HepG2 (cell line): ENCODE measurements around the gene UTP25. TPM values are rescaled to one million over a fixed set of nuclear protein-coding genes. Genes with fewer than 3 reads are reported as not detected.

Experiments used
- FOSL1 ChIP-seq: sonication (generic); formaldehyde crosslinking; IDR thresholded peaks from 2 replicates; pipeline ENCODE4 v1.9.0; 2021; ENCODE audit warnings: missing genetic modification reagents, borderline replicate concordance
- HNRNPLL ChIP-seq: fragments of 200-400 bp; formaldehyde crosslinking; IDR thresholded peaks from 2 replicates; pipeline ENCODE4 v1.6.1; 2017; ENCODE audit warnings: mild to moderate bottlenecking, low read depth, low read length; ENCODE audit not compliant: poor library complexity, severe bottlenecking
- HOXA7 ChIP-seq: sonication (generic); formaldehyde crosslinking; IDR thresholded peaks from 2 replicates; pipeline ENCODE4 v1.8.1; 2022; ENCODE audit warnings: mild to moderate bottlenecking, missing genetic modification reagents, moderate library complexity
- KLF11 ChIP-seq: IDR thresholded peaks from 2 replicates; pipeline ENCODE4 v1.6.1; 2016; ENCODE audit warnings: missing compliant biosample characterization
- MTF1 ChIP-seq: sonication (generic); formaldehyde crosslinking; IDR thresholded peaks from 2 replicates; pipeline ENCODE4 v1.5.0; 2020; ENCODE audit warnings: missing genetic modification reagents
- NR3C1 ChIP-seq: sonication (generic); formaldehyde crosslinking; IDR thresholded peaks from 2 replicates; pipeline ENCODE4 v1.4.0; 2020; ENCODE audit warnings: missing genetic modification reagents
- PAWR ChIP-seq: sonication (generic); formaldehyde crosslinking; IDR thresholded peaks from 2 replicates; pipeline ENCODE4 v1.4.0; 2020; ENCODE audit warnings: missing genetic modification reagents, mild to moderate bottlenecking, borderline replicate concordance
- ZKSCAN1 ChIP-seq: fragments of 150-350 bp; IDR thresholded peaks from 2 replicates; pipeline ENCODE4 v1.6.1; 2014; ENCODE audit warnings: low read length
- ZNF33A ChIP-seq: sonication (generic); formaldehyde crosslinking; IDR thresholded peaks from 2 replicates; pipeline ENCODE4 v1.5.1; 2020; ENCODE audit warnings: missing genetic modification reagents, mild to moderate bottlenecking, moderate library complexity, borderline replicate concordance
- ZNF354B ChIP-seq: sonication (generic); formaldehyde crosslinking; IDR thresholded peaks from 2 replicates; pipeline ENCODE4 v1.8.0; 2022; ENCODE audit warnings: mild to moderate bottlenecking, missing genetic modification reagents
- ZNF367 ChIP-seq: sonication (generic); formaldehyde crosslinking; IDR thresholded peaks from 2 replicates; pipeline ENCODE4 v1.4.0; 2020; ENCODE audit warnings: missing genetic modification reagents, borderline replicate concordance
- ZNF713 ChIP-seq: sonication (generic); formaldehyde crosslinking; IDR thresholded peaks from 2 replicates; pipeline ENCODE4 v1.4.0; 2020; ENCODE audit warnings: mild to moderate bottlenecking, missing genetic modification reagents
- polyA plus RNA-seq, 8 experiments: library from polyadenylated mRNA; depleted of rRNA in 3 of 8; stranded (reverse) in 7 of 8; unstranded in 1 of 8; fragments of >200 nt; fragmentation: Illumina TruSeq in 4 of 8; extraction: Trizol in 4 of 8; gene quantifications; 2 replicates each; pipeline versions ENCODE4 v1.2.1 to v1.2.3, GENCODE V29; 2011 to 2016; ENCODE audit warnings: low read depth in 4 of 8, missing spikeins in 1 of 8, mixed read lengths in 1 of 8; ENCODE audit not compliant: insufficient read depth in 1 of 8
- total RNA-seq, 5 experiments: library from RNA; depleted of rRNA; stranded (reverse); fragments of >200 nt; fragmentation: Illumina TruSeq; extraction: Trizol; gene quantifications; 2 replicates each; pipeline ENCODE4 v1.2.3, GENCODE V29; 2016; ENCODE audit warnings: low read depth in 1 of 5
- TF ChIP-seq, protein P1 (sequence below): sonication (generic); formaldehyde crosslinking; IDR thresholded peaks from one replicate; pipeline ENCODE4 v1.5.1; 2020; ENCODE audit warnings: mild to moderate bottlenecking, missing genetic modification reagents; ENCODE audit errors: not compliant biosample characterization
- TF ChIP-seq, protein P2 (sequence below): sonication (generic); formaldehyde crosslinking; conservative IDR thresholded peaks from 2 replicates; pipeline ENCODE4 v1.4.0; 2020; ENCODE audit warnings: missing genetic modification reagents
- TF ChIP-seq, protein P3 (sequence below): sonication (generic); IDR thresholded peaks from 2 replicates; pipeline ENCODE4 v1.6.1; 2016; ENCODE audit warnings: low read depth, borderline replicate concordance
- TF ChIP-seq, protein P4 (sequence below): sonication (generic); formaldehyde crosslinking; IDR thresholded peaks from 2 replicates; pipeline ENCODE4 v1.4.0; 2020; ENCODE audit warnings: mild to moderate bottlenecking, low read depth, missing genetic modification reagents
- TF ChIP-seq, protein P5 (sequence below): IDR thresholded peaks from 2 replicates; pipeline ENCODE4 v1.6.1; 2016; ENCODE audit warnings: mild to moderate bottlenecking, missing biosample characterization, missing genetic modification reagents

The UTP25 gene
- total and polyA plus RNA-seq, 2 of the 13 experiments (the other 11 are each of a cell fraction or from before 2014, with no cell fraction given), result 4.8 to 5.7 TPM

- TF ChIP-seq, protein P1, sequence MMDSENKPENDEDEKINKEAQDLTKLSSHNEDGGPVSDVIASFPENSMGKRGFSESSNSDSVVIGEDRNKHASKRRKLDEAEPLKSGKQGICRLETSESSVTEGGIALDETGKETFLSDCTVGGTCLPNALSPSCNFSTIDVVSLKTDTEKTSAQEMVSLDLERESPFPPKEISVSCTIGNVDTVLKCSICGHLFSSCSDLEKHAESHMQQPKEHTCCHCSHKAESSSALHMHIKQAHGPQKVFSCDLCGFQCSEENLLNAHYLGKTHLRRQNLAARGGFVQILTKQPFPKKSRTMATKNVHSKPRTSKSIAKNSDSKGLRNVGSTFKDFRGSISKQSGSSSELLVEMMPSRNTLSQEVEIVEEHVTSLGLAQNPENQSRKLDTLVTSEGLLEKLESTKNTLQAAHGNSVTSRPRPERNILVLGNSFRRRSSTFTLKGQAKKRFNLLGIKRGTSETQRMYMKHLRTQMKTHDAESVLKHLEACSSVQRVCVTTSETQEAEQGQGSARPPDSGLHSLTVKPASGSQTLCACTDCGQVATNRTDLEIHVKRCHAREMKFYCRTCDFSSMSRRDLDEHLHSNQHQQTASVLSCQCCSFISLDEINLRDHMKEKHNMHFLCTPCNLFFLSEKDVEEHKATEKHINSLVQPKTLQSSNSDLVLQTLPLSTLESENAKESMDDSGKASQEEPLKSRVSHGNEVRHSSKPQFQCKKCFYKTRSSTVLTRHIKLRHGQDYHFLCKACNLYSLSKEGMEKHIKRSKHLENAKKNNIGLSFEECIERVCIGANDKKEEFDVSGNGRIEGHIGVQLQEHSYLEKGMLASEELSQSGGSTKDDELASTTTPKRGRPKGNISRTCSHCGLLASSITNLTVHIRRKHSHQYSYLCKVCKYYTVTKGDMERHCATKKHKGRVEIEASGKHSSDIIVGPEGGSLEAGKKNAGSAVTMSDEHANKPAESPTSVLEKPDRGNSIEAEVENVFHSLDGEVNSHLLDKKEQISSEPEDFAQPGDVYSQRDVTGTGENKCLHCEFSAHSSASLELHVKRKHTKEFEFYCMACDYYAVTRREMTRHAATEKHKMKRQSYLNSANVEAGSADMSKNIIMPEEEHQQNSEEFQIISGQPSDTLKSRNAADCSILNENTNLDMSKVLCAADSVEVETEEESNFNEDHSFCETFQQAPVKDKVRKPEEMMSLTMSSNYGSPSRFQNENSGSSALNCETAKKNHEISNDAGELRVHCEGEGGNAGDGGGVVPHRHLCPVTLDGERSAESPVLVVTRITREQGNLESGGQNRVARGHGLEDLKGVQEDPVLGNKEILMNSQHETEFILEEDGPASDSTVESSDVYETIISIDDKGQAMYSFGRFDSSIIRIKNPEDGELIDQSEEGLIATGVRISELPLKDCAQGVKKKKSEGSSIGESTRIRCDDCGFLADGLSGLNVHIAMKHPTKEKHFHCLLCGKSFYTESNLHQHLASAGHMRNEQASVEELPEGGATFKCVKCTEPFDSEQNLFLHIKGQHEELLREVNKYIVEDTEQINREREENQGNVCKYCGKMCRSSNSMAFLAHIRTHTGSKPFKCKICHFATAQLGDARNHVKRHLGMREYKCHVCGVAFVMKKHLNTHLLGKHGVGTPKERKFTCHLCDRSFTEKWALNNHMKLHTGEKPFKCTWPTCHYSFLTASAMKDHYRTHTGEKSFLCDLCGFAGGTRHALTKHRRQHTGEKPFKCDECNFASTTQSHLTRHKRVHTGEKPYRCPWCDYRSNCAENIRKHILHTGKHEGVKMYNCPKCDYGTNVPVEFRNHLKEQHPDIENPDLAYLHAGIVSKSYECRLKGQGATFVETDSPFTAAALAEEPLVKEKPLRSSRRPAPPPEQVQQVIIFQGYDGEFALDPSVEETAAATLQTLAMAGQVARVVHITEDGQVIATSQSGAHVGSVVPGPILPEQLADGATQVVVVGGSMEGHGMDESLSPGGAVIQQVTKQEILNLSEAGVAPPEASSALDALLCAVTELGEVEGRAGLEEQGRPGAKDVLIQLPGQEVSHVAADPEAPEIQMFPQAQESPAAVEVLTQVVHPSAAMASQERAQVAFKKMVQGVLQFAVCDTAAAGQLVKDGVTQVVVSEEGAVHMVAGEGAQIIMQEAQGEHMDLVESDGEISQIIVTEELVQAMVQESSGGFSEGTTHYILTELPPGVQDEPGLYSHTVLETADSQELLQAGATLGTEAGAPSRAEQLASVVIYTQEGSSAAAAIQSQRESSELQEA (CRISPR knock-in tag), result no peak
- TF ChIP-seq, protein P2, sequence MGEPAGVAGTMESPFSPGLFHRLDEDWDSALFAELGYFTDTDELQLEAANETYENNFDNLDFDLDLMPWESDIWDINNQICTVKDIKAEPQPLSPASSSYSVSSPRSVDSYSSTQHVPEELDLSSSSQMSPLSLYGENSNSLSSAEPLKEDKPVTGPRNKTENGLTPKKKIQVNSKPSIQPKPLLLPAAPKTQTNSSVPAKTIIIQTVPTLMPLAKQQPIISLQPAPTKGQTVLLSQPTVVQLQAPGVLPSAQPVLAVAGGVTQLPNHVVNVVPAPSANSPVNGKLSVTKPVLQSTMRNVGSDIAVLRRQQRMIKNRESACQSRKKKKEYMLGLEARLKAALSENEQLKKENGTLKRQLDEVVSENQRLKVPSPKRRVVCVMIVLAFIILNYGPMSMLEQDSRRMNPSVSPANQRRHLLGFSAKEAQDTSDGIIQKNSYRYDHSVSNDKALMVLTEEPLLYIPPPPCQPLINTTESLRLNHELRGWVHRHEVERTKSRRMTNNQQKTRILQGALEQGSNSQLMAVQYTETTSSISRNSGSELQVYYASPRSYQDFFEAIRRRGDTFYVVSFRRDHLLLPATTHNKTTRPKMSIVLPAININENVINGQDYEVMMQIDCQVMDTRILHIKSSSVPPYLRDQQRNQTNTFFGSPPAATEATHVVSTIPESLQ (CRISPR knock-in tag), result no peak
- TF ChIP-seq ZNF367 (CRISPR knock-in tag) (no peak), FOSL1 (CRISPR knock-in tag) (no peak), PAWR (CRISPR knock-in tag) (no peak), KLF11 (CRISPR knock-in tag) (peak; percentile 73; the same call in 1 of the 2 replicates), MTF1 (no peak), ZKSCAN1 (no peak), ZNF33A (CRISPR knock-in tag) (no peak), ZNF354B (no peak), NR3C1 (CRISPR knock-in tag) (no peak), HOXA7 (CRISPR knock-in tag) (no peak), HNRNPLL (no peak), ZNF713 (no peak)
- TF ChIP-seq, protein P3, sequence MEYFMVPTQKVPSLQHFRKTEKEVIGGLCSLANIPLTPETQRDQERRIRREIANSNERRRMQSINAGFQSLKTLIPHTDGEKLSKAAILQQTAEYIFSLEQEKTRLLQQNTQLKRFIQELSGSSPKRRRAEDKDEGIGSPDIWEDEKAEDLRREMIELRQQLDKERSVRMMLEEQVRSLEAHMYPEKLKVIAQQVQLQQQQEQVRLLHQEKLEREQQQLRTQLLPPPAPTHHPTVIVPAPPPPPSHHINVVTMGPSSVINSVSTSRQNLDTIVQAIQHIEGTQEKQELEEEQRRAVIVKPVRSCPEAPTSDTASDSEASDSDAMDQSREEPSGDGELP, result no peak; the same call in 1 of the 2 replicates
- TF ChIP-seq, protein P4, sequence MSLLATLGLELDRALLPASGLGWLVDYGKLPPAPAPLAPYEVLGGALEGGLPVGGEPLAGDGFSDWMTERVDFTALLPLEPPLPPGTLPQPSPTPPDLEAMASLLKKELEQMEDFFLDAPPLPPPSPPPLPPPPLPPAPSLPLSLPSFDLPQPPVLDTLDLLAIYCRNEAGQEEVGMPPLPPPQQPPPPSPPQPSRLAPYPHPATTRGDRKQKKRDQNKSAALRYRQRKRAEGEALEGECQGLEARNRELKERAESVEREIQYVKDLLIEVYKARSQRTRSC (CRISPR knock-in tag), result no peak
- TF ChIP-seq, protein P5, sequence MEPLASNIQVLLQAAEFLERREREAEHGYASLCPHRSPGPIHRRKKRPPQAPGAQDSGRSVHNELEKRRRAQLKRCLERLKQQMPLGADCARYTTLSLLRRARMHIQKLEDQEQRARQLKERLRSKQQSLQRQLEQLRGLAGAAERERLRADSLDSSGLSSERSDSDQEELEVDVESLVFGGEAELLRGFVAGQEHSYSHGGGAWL (CRISPR knock-in tag), result peak; percentile 98; the same call in 1 of the 2 replicates
Observed at GRCh38 chr1:209827384-209828262, at the start of gene UTP25 (continued).
